K562 treated with DMSO at 1 percent for 12 hours (cell line): ENCODE results near the gene COL16A1. TPM values are rescaled to one million over a fixed set of nuclear protein-coding genes. Genes with fewer than 3 reads are reported as not detected.

Experiments used
- total RNA-seq: library from RNA; unstranded; fragments of 300-600 nt; gene quantifications from 2 replicates; pipeline ENCODE4 v1.2.3, GENCODE V29; 2022; ENCODE audit not compliant: insufficient read depth

COL16A1 gene
- not detected in 2 replicates for total RNA-seq

DNA sequence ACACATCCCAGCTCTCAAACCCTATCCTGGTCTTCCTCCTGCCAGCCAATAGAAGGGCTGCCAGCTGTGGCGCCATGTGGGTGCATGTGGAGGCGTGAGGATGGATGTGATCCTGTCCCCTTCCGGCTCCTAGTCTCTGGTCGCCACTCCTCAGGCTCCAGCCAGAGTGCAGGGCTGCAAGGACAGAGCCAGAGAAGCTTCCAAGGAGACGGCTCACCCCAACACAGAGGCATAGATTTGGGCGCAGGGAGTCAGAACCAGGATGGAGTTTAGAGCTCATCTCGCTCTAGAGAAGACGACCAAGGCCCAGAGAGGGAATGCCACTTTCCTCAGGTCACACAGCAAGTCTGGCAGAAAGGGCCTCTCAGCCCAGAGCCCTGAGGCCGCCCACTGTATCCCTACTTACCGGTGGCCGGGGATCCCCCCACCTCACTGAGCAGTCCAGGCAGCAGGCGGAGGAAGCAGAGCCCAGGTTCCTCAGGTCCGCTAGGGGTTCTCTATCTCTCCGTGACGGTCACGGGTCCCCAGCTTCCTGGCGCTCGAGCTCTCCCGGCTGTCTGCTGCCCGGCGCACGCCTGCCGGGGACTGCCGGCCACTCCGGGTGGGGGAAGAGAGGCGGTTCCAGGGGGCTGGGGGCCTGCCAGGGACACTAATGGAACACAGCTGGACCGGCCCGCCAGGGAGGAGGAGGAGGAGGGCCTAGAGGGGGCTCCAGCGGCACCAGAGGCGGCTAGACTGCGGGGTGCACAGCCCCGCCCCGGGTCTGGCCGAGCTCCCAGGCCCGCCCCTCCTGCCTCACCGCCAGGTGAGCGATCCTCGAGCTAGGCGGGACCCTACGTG is at the start of gene COL16A1:
COL16A1 (minus strand) TSS at position 587 of the 840 bp plus-strand sequence. CDS start 1,824 bp downstream, outside the sequence.

DNA sequence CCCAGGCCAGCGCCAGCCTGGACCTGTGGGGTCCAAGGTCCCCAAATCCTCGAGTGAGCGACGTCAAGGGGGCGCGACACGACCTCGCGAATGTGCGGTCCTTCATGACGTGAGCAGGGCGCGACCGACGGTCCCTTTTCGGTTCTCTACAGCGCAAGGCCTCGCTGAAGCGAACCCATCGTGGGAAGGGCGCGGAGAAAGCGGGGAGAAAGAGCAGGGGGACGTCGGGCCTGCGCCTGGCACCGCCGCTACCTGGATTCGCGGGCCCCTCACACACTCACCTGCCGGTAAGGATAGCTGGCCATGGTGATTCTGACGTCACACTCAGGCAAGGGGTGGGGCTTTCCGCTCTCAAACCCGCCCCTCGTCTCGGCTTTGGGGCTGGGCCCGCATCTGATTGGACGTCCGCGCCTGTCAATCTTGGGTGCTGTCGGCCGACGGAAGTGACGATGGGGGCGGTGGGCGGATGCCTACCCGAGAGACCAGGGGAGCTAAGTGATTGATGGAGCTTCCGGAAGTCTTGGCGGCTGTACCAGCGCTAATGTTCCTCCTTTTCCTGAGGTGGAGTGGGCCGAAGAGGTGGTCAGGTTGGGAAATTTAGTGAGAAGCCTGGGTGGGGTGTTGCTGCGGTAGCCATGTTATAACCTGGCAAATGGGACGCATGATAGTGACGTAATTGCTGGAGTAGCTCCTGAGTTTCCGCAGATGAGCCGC is 59.1 kb downstream of the COL16A1 start, which contains the start of gene PEF1:
PEF1 (minus strand) TSS at position 317 of the 714 bp plus-strand sequence; CDS start at position 305, 12 bp downstream.

DNA sequence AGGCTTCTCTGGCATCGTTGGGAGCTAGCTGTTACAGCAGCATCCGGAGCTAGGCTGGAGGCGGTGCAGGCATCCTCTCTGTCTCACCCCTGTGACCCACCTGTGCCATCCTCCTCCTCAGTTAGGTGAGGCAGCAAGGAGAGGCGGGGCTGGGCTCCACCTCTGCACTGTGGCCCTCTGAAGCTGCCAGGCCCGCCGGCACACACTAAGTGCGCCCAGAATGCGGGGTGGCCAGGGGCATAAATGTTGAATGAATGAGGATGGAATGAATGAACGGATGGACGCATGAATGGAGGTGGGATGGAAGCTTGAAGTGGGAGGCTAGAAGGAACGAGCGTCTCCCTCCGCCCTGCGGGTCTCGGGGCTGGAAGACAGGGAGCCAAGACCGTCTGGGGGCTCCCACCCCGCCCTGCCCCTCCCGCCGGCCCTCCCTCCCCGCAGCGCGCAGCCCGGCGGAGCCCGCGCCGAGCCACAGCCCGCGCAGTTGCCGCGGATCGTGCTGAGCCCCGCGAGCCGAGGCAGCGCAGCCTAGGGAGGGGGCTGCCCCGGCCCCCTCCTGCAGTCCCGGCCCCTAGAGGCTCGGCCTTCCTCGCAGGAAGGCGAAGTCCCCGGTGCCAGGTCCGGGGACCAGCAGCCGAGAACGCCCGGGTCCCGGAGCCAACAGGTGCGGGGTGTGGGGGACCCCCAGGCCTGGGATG is 86.5 kb downstream of the COL16A1 start, which contains the start of gene HCRTR1:
HCRTR1 (plus strand) TSS at position 472 of the 698 bp plus-strand sequence. CDS start 1,504 bp downstream, outside the sequence.

Other genes with a start within 250 kb of the COL16A1 start
- gene TINAGL1, start 127.5 kb downstream of the COL16A1 start, total RNA-seq: 0.84 and 0.88 TPM in 2 replicates
- gene HCRTR1, start 86.3 kb downstream of the COL16A1 start, total RNA-seq: not detected in 2 replicates
- gene PEF1, start 59.1 kb downstream of the COL16A1 start, total RNA-seq: 43.9 and 44.4 TPM in 2 replicates
- 0.53 and 1.1 TPM in 2 replicates for gene ADGRB2, start 60.3 kb upstream of the COL16A1 start, total RNA-seq
- gene SPOCD1, start 112.0 kb upstream of the COL16A1 start, total RNA-seq: 1.1 and 1.6 TPM in 2 replicates
- 104 and 191 TPM in 2 replicates for gene PTP4A2, start 234.4 kb upstream of the COL16A1 start, total RNA-seq